T47D (cell line): ENCODE measurements around the gene GADL1.
A peak's percentile ranks its signal among the peaks of the same experiment; 100 is the strongest.

Experiments used
- DNase-seq, 2 experiments: peaks; one replicate each; pipeline versions ENCODE4 v3.0.0 to v3.0.0-alpha.2; 2011 to 2012; ENCODE audit warnings: low read depth in 1 of 2, low spot score in 1 of 2
- JUND ChIP-seq: IDR thresholded peaks from 2 replicates; pipeline ENCODE4 v1.6.1; 2012; ENCODE audit warnings: low read depth
- in situ Hi-C: cut with HindIII; loops from 2 replicates; pipeline ENCODE4 v1.10.0; 2016; ENCODE audit warnings: low sequenced_read_pairs, low pct_unique_long_range_greater_than_20kb

Gene GADL1

DNA sequence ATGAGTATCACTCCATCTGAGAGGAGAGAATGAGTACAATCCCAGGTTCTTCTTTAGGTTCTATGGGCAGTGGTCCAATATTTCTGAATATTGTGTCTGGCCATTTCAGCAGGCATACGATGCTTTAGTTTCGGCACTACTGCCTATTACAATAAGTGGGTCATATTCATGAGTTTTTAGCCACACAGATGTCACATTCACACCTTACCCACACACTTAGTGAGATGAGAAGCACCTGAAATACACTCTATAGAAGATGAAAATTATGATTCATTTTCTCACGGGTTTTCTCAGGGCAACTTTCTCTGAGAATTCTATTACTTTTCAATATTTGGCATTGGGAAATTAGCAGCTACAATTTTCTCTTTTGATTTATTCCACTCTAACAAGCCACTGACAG is 155.9 kb downstream of the GADL1 start:
- in situ Hi-C loops, result no loop called here
- TF ChIP-seq JUND, result no peak
- no peak for DNase-seq

DNA sequence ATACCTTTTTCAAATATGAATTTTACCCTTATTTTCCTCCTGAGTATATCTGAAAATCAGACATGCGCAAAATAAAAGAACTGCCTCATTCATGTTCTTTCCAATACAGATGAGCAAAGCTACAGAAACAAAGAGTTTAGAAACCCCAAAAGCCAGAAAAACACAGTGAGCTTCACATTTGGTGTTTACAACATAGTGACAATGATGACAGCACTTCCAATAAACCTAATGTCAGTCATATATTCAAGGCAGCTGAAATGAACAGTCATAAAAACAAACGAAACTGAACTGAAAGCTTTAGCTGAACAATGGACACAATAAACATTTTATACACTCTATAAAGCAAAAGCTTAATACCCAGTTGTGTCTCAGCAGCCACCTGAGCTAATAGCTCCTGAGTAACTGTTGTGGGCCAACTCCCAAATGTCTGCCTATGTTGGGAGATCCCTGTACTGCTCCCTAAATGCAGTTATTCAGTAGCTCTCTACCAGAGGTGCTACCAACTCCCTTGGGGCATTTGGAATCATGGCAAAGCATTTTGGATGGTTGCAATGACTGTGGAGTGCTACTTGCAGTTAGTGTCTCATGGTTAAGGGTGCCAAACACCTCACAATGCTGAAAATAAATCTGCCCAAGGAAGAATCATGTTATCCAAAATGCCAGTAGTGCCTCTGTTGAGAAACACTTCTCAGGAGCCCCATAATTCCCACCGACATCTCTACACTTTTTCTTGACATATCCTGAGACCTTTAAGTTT is 156.5 kb downstream of the GADL1 start:
- no peak for TF ChIP-seq JUND
- no peak for DNase-seq
- in situ Hi-C loops, result no loop called here

DNA sequence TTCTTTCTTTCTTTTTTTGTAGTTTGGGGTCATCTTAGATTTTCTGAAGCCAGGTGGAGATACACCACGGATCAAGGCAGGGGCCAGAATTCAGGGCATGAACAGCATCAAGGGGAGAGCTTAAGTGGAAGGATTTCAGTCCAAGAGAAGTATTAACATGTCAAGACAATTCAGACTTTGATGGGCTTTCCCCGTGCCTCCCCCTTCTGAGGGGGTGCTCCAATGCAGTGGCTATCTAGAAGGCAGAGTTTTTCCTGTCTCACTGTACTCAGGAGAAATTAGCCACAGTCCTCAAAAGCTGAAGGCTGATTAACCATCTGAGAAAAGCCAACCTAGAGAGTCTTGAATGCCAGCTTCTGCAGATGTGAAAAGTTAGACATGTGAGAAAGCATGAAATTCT is 160.8 kb downstream of the GADL1 start:
- DNase-seq, result no peak
- no peak for TF ChIP-seq JUND
- in situ Hi-C loops, result no loop called here

DNA sequence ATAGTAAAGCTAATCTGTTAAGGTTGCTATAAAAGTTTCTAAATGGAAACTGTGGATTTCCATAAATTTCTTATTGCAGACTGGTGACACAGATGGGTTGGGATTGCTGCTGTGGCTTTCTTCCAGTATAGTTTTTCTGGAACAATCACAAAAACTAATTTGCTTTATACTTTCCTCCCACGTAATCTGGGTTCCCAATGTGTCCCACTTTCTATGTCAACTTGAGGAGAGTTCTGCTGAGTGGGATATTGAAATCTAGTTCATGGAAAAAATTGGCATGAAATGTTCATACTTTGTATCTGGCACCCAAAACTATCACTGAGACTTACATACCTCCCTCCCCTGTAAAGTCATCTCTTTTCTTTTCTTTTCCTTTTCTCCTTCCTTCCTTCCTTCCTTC is 161.3 kb downstream of the GADL1 start:
- DNase-seq, result no peak
- in situ Hi-C loops, result no loop called here
- no peak for TF ChIP-seq JUND

DNA sequence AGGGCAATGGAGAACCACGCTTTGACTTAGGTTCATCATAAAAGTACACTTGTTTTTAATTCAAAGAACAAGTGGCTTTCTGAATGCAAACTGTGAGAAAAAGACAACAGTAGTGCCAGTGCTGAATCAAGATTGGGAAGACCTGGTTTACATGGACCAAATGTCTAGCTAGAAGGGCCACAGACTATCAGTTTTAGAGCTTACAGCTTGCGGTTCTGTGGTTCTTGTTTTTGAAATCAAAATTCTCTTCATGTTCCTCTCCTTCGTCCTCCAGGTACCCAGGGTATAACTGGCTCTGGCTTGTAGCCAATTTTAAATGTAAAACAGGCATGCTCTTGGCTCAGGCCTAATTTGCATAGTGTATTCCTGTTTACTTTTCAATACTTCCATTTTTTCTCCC is 163.5 kb downstream of the GADL1 start:
- in situ Hi-C loops, result no loop called here
- DNase-seq, result no peak
- no peak for TF ChIP-seq JUND

DNA sequence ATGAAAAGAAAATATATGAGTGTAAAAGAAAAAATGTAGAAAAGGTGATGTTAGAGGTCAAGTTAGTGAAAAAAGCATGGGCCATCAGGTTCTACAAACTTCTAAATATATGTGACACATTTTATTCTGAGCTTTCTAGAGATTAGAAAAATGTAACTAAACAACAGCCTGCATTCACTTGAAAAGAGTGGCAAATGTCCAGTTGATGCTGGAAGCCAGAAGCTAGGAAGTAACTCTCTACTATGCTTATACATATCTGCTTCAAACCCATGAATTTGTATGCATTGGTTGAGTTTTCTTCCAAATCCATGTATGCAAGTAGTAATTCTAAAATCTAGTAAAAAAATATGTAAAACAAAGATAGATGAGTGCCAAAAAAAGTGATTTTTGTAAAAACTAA is 164.5 kb downstream of the GADL1 start:
- in situ Hi-C loops, result no loop called here
- no peak for TF ChIP-seq JUND

DNA sequence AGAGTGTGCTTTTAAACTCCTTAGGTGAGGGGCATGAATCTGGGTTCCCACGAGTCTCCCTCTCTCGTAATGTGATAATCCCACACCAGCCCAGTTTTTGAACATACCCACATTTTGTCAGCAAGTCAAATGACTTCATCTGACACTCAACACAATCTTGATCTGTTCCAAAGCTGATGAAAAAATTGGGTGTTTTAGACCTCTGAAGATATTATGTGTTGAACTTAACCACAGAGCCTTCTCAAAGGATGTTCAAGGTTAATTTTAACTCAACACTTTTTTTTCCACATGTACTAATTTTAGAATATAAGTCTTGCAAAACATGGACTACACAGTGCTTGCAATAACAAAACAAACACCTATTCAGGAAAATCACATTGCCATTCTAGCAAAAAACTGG is 164.9 kb downstream of the GADL1 start:
- in situ Hi-C loops, result no loop called here
- no peak for DNase-seq
- TF ChIP-seq JUND, result no peak

More for the DNA sequence above, 164.5 kb downstream of the GADL1 start:
- no peak for DNase-seq

DNA sequence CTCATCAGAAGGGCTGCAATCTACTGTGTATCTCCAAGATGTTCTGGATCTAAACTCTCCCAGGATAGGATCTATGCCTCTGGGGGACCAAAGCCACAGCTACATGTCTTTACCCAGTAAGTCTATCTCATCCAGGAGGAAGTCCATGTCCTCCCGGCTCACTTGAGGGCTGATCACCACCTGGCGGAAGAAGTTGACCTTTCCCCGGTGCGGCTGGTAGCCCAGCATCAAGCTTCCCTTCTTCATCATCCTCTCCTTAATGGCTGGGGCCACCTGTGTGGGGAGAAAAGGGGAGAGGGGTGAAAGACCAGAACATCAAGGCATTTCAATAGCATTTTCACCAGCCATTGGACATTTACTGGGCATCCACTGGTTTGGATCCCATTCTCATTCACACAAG is 166.3 kb downstream of the GADL1 start:
- no peak for DNase-seq
- TF ChIP-seq JUND, result no peak
- in situ Hi-C loops, result no loop called here

DNA sequence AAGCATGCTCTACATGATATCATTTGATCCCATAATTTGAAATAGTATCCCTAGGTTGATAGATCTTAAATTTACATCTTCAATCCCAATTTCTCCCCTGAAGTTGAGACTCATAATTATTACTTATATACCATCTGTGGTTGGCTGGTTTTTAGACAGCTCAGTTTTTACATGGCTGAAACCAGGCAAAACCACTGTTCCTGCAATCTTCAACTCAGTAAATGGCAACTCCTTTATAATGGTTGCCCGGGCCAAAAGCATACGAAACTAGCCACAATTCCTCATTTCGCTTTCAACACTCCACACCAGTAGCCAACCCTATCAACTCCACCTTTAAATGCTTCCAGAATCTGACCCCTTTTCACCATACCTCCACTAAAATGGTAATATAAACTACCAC is 169.6 kb downstream of the GADL1 start:
- no peak for DNase-seq
- no peak for TF ChIP-seq JUND
- in situ Hi-C loops, result no loop called here

DNA sequence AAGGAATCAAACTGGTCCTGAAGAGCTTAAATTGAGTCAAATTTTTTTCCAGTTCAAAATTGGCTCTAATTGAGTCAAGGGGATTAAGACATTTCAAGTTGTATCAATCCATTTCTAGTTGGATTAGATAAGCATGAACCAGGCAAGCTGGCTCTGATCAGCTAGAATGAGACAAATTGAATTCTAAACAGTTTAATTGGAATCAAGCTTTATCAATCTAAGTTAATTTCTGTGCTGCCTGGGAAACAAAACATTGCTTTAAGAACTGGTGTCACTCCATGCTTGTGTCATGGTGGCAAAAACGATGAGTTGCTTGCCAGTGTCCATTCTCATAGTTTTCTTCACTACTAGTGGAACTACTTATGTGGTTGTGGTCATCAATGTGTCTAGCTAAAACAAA is 171.2 kb downstream of the GADL1 start:
- in situ Hi-C loops, result no loop called here
- TF ChIP-seq JUND, result no peak
- DNase-seq, result no peak

DNA sequence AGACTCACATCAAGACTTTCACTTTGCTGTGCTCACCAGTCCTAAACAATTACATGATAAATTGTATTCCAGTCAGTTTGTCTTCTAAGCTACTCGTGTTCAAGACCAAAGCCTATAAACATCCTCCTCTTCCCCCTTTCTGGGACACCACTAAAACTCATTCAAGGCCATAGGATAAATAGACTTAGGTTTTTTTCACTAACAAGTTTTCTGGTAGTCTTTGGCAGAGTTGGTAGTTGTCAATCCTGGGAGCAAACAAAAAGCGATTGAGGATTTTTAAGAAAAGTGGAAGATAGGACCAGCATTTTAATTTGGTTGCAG is 173.2 kb downstream of the GADL1 start:
- in situ Hi-C loops, result no loop called here
- no peak for DNase-seq
- TF ChIP-seq JUND, result no peak

DNA sequence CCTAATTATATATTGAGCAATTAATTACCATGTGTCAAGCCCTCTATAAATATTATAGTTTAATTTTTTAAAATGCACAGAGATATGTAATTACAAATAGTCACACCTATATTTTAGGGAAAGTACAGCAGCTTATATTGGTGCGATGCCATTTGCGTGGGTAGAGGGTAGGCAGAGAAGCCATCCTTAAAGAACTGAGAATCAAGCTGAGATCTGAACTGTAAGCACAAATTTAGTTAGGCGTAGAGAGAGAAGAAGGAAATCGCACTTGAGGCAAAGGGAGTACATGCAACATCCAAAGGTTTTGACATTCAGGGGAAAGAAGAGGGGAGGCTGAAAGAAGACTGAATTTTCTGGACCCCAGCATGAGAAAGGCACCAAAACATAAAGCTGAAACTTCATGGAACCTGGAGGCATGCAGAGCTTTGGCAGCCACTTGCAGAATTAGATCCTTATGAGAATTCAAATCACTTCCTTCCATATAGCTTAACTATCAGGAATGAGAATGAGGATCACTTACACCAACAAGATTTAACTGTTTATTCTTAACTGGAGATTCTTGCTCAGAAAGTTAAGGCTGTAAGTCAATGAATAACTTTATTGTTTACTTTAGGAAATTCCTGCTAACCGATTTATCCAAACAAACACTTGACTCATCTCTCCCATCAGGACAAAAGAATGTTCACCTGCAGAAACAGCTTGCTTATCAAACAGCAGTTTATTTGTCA is 173.7 kb downstream of the GADL1 start:
- in situ Hi-C loops, result no loop called here
- no peak for TF ChIP-seq JUND

DNA sequence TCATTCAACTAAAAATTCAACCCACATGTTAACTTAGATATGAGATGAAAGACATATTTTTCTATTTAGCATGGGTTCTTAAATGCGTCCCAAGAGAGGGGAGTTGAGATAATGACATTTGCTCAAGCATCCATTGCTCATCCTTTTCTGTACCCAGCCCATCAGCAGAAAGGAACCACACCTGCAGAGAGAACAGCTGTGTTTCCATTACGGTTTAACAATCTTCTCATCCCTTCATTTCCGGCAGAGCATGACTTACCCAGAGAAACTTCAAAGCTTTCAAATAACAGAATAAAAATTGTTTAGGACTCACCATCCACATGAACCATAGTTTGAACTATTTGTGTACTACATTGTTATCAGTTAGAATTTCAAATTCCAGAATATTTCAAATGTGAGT is 174.9 kb downstream of the GADL1 start:
- DNase-seq, result no peak
- in situ Hi-C loops, result no loop called here
- TF ChIP-seq JUND, result no peak

More for the DNA sequence above, 173.7 kb downstream of the GADL1 start:
- peak in 1 of 2 experiments; percentile 31 for DNase-seq

DNA sequence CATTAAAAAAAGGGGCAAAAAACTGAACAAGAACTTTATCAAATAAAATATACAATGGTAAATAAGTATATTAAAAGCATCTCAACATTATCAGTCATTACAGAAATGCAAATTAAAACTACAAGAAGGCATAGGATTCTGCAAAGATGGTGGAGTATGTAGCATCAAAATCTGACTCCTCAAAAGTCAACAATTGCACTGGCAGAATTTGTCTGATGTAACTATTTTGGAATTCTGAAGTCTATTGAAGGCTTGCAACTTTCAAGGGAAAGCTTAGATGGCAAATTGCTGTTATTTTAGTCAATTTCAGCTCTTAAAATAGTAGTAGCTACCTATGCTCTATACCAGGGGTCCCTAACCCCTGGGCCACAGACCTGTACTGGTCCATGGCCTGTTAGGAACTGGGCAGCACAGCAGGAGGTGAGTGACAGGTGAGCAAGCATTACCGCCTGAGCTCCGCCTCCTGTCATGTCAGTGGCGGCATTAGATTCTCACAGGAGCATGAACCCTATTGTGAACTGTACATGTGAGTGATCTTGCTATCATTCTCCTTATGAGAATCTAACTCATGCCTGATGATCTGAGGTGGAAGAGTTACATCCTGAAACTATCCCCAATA is 180.5 kb downstream of the GADL1 start:
- DNase-seq, result no peak
- in situ Hi-C loops, result no loop called here
- TF ChIP-seq JUND, result no peak
